Heart left ventricle (tissue), 13 donors: Measurements from ENCODE around the gene OMA1.

ENCODE experiments used
- POLR2A ChIP-seq, 2 donors: fragments of 450-650 bp; IDR thresholded peaks; one replicate each; pipeline ENCODE4 v1.6.1; 2017; ENCODE audit warnings: antibody characterized with exemption in 2 of 2, mild to moderate bottlenecking in 2 of 2, moderate library complexity in 2 of 2
- TF ChIP-seq, protein P1 (sequence below), 12 donors: fragments of 200-600 bp; sonication (generic) in 4 of 12; IDR thresholded peaks; one replicate each; pipeline versions ENCODE4 v1.5.0 to v1.8.0; 2018 to 2022; ENCODE audit warnings: antibody characterized with exemption in 12 of 12, mild to moderate bottlenecking in 5 of 12
- donor health status: ischemic (EF 13 %, LVEDD 7.1; RV severe dilation, severe dysfunction).
- donor health status: DM: no; HTN: yes; CAD: no.
- donor health status: DM: no; HTN: no; CAD: no.
- donor health status: ischemic (EF 25% LVEDD 6.9; RV normal size, moderate dysfunction).
- donor health status: ischemic (EF 25% LVEDD 5.7; RV mildly dilated, moderate dysfunction).
- donor health status: ischemic (EF 35%, LVEDD 5.7; RV mildly dilated, moderate dysfunction).
- donor health status: nonischemic (EF 11% LVEDD 7.7; RV severe dilation, severe dysfunction).
- donor health status: DM: yes; HTN: yes; CAD: no.
- donor health status: PGD.
- donor health status: ischemic (EF 29% LVEDD 5.4; RV normal size, mild dysfunction).
- donor health status: nonischemic (EF 23%, LVEDD 6.1; RV moderate dilation, normal function).

GRCh38 chr1:58469476-58469875 lies 77.0 kb downstream of the OMA1 start:
- TF ChIP-seq, protein P1, sequence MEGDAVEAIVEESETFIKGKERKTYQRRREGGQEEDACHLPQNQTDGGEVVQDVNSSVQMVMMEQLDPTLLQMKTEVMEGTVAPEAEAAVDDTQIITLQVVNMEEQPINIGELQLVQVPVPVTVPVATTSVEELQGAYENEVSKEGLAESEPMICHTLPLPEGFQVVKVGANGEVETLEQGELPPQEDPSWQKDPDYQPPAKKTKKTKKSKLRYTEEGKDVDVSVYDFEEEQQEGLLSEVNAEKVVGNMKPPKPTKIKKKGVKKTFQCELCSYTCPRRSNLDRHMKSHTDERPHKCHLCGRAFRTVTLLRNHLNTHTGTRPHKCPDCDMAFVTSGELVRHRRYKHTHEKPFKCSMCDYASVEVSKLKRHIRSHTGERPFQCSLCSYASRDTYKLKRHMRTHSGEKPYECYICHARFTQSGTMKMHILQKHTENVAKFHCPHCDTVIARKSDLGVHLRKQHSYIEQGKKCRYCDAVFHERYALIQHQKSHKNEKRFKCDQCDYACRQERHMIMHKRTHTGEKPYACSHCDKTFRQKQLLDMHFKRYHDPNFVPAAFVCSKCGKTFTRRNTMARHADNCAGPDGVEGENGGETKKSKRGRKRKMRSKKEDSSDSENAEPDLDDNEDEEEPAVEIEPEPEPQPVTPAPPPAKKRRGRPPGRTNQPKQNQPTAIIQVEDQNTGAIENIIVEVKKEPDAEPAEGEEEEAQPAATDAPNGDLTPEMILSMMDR (IDR thresholded peaks at IDR 0.05), result no peak
- TF ChIP-seq POLR2A (IDR thresholded peaks at IDR 0.05), result no peak
